Measurements from ENCODE around the gene MRM2. TPM values are rescaled to one million over a fixed set of nuclear protein-coding genes. Genes with fewer than 3 reads are reported as not detected.
"Not testable (repeated sequence)": the region's sequence is repeated elsewhere in the genome, so short reads cannot be mapped to it uniquely, and the experiment has no call there.

Gene MRM2
- total and polyA plus RNA-seq, 4 donors, result 11.5 to 19.8 (median 14.7) TPM

DNA sequence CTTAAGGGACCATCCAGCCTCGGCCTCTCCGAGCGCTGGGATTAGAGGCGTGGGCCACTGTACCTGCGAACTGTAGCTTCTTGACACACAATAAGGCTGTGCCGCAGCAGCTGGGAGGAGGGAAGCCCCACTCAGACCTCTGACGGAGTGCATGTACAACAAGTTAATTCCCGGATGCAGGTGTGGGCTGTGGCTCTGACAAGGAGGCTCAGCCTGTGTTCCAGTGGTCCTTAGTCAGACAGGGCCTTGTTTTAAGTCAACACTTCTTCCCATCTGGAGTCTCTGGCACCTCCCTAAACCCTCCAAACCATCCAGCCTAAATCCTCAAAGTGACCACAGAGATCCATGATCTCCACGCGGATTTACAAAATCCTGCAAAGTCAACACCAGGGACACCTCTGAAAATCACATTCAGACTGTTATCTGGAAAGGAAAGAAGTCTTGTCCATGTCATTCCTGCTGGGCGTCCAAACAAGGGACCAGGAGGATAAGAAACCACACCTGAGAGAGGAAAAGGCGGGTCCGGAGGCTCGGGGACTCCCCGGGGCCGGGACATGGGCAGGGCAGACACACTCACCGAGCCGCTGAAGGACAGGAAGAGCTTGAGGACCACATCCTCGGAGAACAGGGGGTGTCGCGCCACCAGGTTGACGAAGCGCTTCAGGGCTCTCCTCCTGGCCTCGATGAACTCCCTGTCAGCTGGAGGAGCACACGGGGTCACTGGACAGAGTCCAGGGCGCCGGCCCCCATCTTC, 29.4 kb upstream of the MRM2 start:
- ATAC-seq (ENCODE audit: low FRiP score) (no peak), DNase-seq (no peak)
- Histone ChIP-seq H3K27ac (ENCODE audit: low read depth in 1 of 2, low read length in 2 of 2) (no peak overlapping the region), H3K36me3 (ENCODE audit: control insufficient read depth in 1 of 2, insufficient read depth in 2 of 2, low read length in 1 of 2) (peaks cover 4 to 6% of the 10 kb centered on the region in 2 donors), H3K9me3 (ENCODE audit: control insufficient read depth, low read length) (no peaks in the 10 kb centered on the region), H3K4me1 (ENCODE audit: control insufficient read depth in 1 of 2, insufficient read depth in 2 of 2, low read length in 2 of 2) (no peaks in the 10 kb centered on the region), H3K27me3 (ENCODE audit: control insufficient read depth in 1 of 2, insufficient read depth in 2 of 2, low read length in 1 of 2) (no peaks in the 10 kb centered on the region), H3K4me3 (ENCODE audit: low read length in 2 of 2) (no peak overlapping the region)
- WGBS, 2 donors, result 85 to 92% methylated on average over 27 of the region's 27 CpGs
- intact Hi-C loops (cut with DNase I), result no loop called here

DNA sequence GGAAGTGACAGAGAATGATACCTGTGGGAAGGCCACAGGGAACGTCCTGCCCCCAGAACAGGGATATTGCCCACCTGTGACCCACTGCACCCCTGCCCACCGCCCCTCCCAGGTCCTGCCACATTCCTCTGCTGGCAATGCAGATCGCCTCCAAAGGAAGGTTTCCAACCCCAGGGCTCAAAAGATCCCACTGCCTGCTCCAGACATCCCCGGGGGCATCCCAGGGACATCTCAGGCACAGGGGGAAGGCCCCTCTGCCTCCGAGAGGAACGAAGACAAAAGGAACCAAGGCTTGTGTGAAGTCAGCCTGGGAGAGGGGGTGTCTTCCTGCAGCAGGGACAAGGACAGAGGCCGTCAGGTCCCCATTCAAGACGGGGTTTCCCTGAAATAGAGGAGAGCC, 28.5 kb upstream of the MRM2 start:
- intact Hi-C loops (cut with DNase I), result no loop called here
- peaks cover 4 to 6% of the 10 kb centered on the region in 2 donors for H3K36me3 ChIP-seq (ENCODE audit: control insufficient read depth in 1 of 2, insufficient read depth in 2 of 2, low read length in 1 of 2)
- 88 to 92% methylated on average over 7 to 8 of the region's 8 CpGs for WGBS, 2 donors
- no peak for ATAC-seq (ENCODE audit: low FRiP score)
- H3K9me3 ChIP-seq (ENCODE audit: control insufficient read depth, low read length), result no peaks in the 10 kb centered on the region
- no peaks in the 10 kb centered on the region for H3K4me1 ChIP-seq (ENCODE audit: control insufficient read depth in 1 of 2, insufficient read depth in 2 of 2, low read length in 2 of 2)
- no peak overlapping the region for H3K4me3 ChIP-seq (ENCODE audit: low read length in 2 of 2)
- DNase-seq, result no peak
- no peaks in the 10 kb centered on the region for H3K27me3 ChIP-seq (ENCODE audit: control insufficient read depth in 1 of 2, insufficient read depth in 2 of 2, low read length in 1 of 2)
- no peak overlapping the region for H3K27ac ChIP-seq (ENCODE audit: low read depth in 1 of 2, low read length in 2 of 2)

DNA sequence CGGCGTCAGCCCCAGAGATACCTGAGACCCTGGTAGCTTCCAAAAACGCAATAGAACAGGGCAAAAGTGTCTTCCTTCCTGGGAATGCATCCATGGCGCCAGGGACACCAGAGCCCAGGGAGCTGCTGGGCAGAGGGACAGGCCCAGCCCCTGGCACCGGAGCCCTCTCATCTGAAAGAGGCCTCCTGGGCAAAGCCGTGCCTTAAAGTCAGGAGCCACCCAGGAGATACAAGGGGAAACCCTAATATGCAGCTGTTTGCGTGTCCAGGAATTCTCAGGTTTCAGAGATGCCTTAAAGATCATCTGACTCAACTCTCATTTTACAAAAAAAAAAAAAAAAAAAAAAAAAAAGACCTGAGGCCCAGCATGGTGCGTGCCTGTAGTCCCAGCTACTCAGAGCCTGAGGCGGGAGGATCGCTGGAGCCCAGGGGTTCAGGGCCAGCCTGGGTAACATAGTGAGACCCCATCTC, 28.0 kb upstream of the MRM2 start:
- WGBS, 2 donors, result 93% methylated on average over 10 of the region's 10 CpGs
- DNase-seq, result no peak
- H3K4me3 ChIP-seq (ENCODE audit: low read length in 2 of 2), result no peak overlapping the region
- intact Hi-C loops (cut with DNase I), result no loop called here
- H3K9me3 ChIP-seq (ENCODE audit: control insufficient read depth, low read length), result no peaks in the 10 kb centered on the region
- H3K27ac ChIP-seq (ENCODE audit: low read depth in 1 of 2, low read length in 2 of 2), result no peak overlapping the region
- no peaks in the 10 kb centered on the region for H3K4me1 ChIP-seq (ENCODE audit: control insufficient read depth in 1 of 2, insufficient read depth in 2 of 2, low read length in 2 of 2)
- no peaks in the 10 kb centered on the region for H3K27me3 ChIP-seq (ENCODE audit: control insufficient read depth in 1 of 2, insufficient read depth in 2 of 2, low read length in 1 of 2)
- ATAC-seq (ENCODE audit: low FRiP score), result no peak
- peaks cover 4 to 6% of the 10 kb centered on the region in 2 donors for H3K36me3 ChIP-seq (ENCODE audit: control insufficient read depth in 1 of 2, insufficient read depth in 2 of 2, low read length in 1 of 2)

DNA sequence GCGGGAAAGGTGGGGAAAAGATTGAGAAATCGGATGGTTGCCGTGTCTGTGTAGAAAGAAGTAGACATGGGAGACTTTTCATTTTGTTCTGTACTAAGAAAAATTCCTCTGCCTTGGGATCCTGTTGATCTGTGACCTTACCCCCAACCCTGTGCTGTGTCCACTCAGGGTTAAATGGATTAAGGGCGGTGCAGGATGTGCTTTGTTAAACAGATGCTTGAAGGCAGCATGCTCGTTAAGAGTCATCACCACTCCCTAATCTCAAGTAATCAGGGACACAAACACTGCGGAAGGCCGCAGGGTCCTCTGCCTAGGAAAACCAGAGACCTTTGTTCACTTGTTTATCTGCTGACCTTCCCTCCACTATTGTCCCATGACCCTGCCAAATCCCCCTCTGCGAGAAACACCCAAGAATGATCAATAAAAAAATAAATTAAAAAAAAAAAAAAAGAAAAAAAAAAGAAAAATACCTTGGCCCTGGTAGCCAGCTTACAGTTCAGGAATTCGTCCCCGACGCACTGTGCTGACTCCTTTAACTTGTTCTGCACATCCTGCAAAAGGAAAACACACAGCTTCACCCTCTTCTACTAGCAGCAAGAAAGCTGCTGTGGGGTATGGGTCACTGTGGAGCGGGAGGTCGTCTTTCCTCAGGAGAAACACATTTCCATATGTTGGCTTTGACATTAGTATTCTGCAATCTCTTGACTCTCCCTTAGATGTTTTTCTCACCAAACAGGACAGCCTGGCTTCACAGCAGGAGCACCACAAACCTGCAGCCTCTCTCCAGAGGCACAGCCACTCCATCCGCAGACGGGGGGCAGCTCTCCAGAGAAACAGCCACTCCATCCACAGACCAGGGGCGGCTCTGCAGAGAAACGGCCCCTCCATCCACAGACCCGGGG, 27.3 kb upstream of the MRM2 start:
- not testable (repeated sequence) for ATAC-seq (ENCODE audit: low FRiP score); H3K27ac ChIP-seq (ENCODE audit: low read depth in 1 of 2, low read length in 2 of 2)

DNA sequence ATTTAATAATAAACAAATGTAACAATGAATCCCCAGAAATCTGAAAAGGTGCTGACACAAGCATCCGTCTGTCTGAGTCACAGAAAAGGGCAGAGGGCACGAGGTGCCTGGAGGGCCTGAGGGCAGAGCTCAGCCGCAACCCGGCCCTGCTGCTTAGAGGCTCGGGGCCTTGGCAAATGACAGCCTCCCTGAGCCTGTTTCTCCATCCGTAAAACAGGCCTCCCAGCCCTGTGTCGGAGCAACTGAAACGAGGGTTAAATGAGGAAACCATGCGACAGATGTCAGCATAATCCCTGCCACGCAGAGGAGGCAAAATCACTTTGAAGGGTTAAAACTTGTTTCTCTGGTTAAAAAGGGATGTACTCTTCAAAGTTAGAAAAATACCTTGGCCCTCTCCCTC, 24.9 kb upstream of the MRM2 start:
- H3K27ac ChIP-seq (ENCODE audit: low read depth in 1 of 2, low read length in 2 of 2), result no peak overlapping the region
- WGBS, 2 donors, result 77 to 81% methylated on average over 10 of the region's 10 CpGs
- no peak overlapping the region for H3K4me3 ChIP-seq (ENCODE audit: low read length in 2 of 2)
- H3K36me3 ChIP-seq (ENCODE audit: control insufficient read depth in 1 of 2, insufficient read depth in 2 of 2, low read length in 1 of 2), result peaks cover 2 to 6% of the 10 kb centered on the region in 2 donors
- no peaks in the 10 kb centered on the region for H3K27me3 ChIP-seq (ENCODE audit: control insufficient read depth in 1 of 2, insufficient read depth in 2 of 2, low read length in 1 of 2)
- no peaks in the 10 kb centered on the region for H3K4me1 ChIP-seq (ENCODE audit: control insufficient read depth in 1 of 2, insufficient read depth in 2 of 2, low read length in 2 of 2)
- no peaks in the 10 kb centered on the region for H3K9me3 ChIP-seq (ENCODE audit: control insufficient read depth, low read length)
- ATAC-seq (ENCODE audit: low FRiP score), result no peak
- intact Hi-C loops (cut with DNase I), result no loop called here
- DNase-seq, result no peak

More for the DNA sequence above, 27.3 kb upstream of the MRM2 start:
- H3K4me1 ChIP-seq (ENCODE audit: control insufficient read depth in 1 of 2, insufficient read depth in 2 of 2, low read length in 2 of 2); DNase-seq; intact Hi-C loops (cut with DNase I); H3K36me3 ChIP-seq (ENCODE audit: control insufficient read depth in 1 of 2, insufficient read depth in 2 of 2, low read length in 1 of 2); H3K9me3 ChIP-seq (ENCODE audit: control insufficient read depth, low read length); H3K27me3 ChIP-seq (ENCODE audit: control insufficient read depth in 1 of 2, insufficient read depth in 2 of 2, low read length in 1 of 2); H3K4me3 ChIP-seq (ENCODE audit: low read length in 2 of 2): not testable (repeated sequence)
- 82% methylated on average over 11 to 13 of the region's 18 CpGs for WGBS, 2 donors

DNA sequence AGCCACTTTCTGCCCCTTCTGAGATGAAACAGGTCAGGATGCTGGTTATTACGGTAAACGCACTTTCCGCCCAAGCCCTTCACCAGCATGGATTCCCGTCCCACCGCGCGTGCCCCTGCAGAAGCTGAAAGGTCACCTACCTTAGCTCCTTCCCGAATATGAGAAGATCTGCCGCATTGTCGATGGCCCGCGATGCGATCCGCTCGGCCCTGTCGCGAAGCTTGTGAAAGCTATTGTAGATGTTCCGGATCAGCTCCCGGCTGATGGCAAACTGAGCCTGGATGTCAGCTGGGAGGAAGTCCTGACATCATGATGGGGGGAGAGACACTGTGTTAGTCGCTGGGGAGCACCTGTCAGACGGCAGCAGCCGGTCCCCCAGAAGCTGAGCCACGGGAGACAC, 22.2 kb upstream of the MRM2 start:
- ATAC-seq (ENCODE audit: low FRiP score) (no peak), DNase-seq (no peak)
- Histone ChIP-seq H3K36me3 (ENCODE audit: control insufficient read depth in 1 of 2, insufficient read depth in 2 of 2, low read length in 1 of 2) (no peaks in the 10 kb centered on the region), H3K4me1 (ENCODE audit: control insufficient read depth in 1 of 2, insufficient read depth in 2 of 2, low read length in 2 of 2) (no peaks in the 10 kb centered on the region), H3K9me3 (ENCODE audit: control insufficient read depth, low read length) (no peaks in the 10 kb centered on the region), H3K4me3 (ENCODE audit: low read length in 2 of 2) (no peak overlapping the region), H3K27ac (ENCODE audit: low read depth in 1 of 2, low read length in 2 of 2) (no peak overlapping the region), H3K27me3 (ENCODE audit: control insufficient read depth in 1 of 2, insufficient read depth in 2 of 2, low read length in 1 of 2) (no peaks in the 10 kb centered on the region)
- intact Hi-C loops (cut with DNase I), result no loop called here
- WGBS, 2 donors, result 96 to 97% methylated on average over 23 of the region's 23 CpGs

DNA sequence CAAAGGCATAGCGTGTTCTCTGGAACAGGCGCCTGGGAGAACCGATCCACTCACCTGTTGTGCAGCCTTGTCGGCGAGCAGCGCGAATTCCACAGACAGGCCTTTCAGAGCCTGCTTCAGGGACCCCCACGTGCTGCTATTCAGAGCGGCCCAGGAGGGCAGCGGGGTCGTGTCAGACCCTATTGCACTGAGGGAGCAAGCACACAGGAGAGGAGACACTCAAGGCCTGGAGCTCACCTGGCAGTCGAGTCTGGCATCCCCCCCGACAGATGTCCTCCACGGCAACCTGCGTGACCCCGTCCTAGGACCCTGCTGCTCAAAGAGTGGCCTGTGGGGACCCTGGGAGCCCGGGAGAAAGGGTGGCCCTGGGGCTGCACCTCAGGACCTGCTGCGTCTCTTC, 21.2 kb upstream of the MRM2 start:
- no peak for DNase-seq
- Histone ChIP-seq H3K27me3 (ENCODE audit: control insufficient read depth in 1 of 2, insufficient read depth in 2 of 2, low read length in 1 of 2) (no peaks in the 10 kb centered on the region), H3K4me3 (ENCODE audit: low read length in 2 of 2) (no peak overlapping the region), H3K4me1 (ENCODE audit: control insufficient read depth in 1 of 2, insufficient read depth in 2 of 2, low read length in 2 of 2) (no peaks in the 10 kb centered on the region), H3K27ac (ENCODE audit: low read depth in 1 of 2, low read length in 2 of 2) (no peak overlapping the region), H3K36me3 (ENCODE audit: control insufficient read depth in 1 of 2, insufficient read depth in 2 of 2, low read length in 1 of 2) (no peaks in the 10 kb centered on the region), H3K9me3 (ENCODE audit: control insufficient read depth, low read length) (no peaks in the 10 kb centered on the region)
- ATAC-seq (ENCODE audit: low FRiP score), result no peak
- 89 to 95% methylated on average over 18 of the region's 18 CpGs for WGBS, 2 donors
- intact Hi-C loops (cut with DNase I), result no loop called here

DNA sequence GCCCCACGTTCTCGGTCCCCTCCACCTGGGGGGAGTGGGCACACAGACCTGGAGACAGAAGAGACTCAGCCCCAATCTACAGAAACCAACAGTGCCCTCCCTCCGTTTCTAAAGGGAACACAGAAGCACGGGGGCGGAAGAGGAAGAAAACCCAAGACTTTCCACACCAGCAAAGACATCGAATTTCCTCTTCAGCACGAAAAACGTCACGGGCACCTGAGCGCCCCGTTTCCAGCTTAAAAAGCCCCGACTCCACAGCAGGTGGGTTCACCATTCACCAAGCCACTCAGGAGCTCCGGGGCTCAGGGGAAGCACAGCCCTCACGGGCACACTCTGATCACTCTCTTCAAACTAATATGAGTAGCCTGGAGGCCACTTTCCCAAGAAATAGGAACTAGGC, 19.6 kb upstream of the MRM2 start:
- DNase-seq, result no peak
- 92 to 93% methylated on average over 14 of the region's 14 CpGs for WGBS, 2 donors
- H3K27ac ChIP-seq (ENCODE audit: low read depth in 1 of 2, low read length in 2 of 2), result no peak overlapping the region
- no peak overlapping the region for H3K4me3 ChIP-seq (ENCODE audit: low read length in 2 of 2)
- intact Hi-C loops (cut with DNase I), result no loop called here
- no peaks in the 10 kb centered on the region for H3K4me1 ChIP-seq (ENCODE audit: control insufficient read depth in 1 of 2, insufficient read depth in 2 of 2, low read length in 2 of 2)
- no peaks in the 10 kb centered on the region for H3K9me3 ChIP-seq (ENCODE audit: control insufficient read depth, low read length)
- H3K27me3 ChIP-seq (ENCODE audit: control insufficient read depth in 1 of 2, insufficient read depth in 2 of 2, low read length in 1 of 2), result no peaks in the 10 kb centered on the region
- no peak for ATAC-seq (ENCODE audit: low FRiP score)
- no peaks in the 10 kb centered on the region for H3K36me3 ChIP-seq (ENCODE audit: control insufficient read depth in 1 of 2, insufficient read depth in 2 of 2, low read length in 1 of 2)

Data from aorta (tissue), 5 donors.